Liver (tissue), 9 donors: ENCODE results near the gene LCE1E. TPM values are rescaled to one million over a fixed set of nuclear protein-coding genes. Genes with fewer than 3 reads are reported as not detected.

Source experiments
- DNase-seq: peaks from one replicate; pipeline ENCODE4 v3.0.0-alpha.2; 2017; ENCODE audit warnings: low spot score
- H3K27ac ChIP-seq, 2 donors: one replicate each; pipeline ENCODE4 v1.7.0; 2013; ENCODE audit warnings: inconsistent platforms in 2 of 2, low read length in 2 of 2, control low read depth in 1 of 2, low read depth in 1 of 2, mild to moderate bottlenecking in 1 of 2
- H3K27me3 ChIP-seq, 4 donors: one replicate each; pipeline versions ENCODE4 v1.6.1 to v1.7.0; 2013; ENCODE audit warnings: low read length in 3 of 4, inconsistent platforms in 1 of 4, mild to moderate bottlenecking in 1 of 4, moderate library complexity in 1 of 4; ENCODE audit not compliant: control insufficient read depth in 4 of 4, insufficient read depth in 4 of 4
- H3K36me3 ChIP-seq, 4 donors: one replicate each; pipeline versions ENCODE4 v1.6.1 to v1.7.0; 2013; ENCODE audit warnings: low read length in 3 of 4, mild to moderate bottlenecking in 3 of 4, low read depth in 1 of 4, moderate library complexity in 1 of 4; ENCODE audit not compliant: control insufficient read depth in 4 of 4, insufficient read depth in 3 of 4
- H3K4me1 ChIP-seq, 4 donors: one replicate each; pipeline versions ENCODE4 v1.6.1 to v1.7.0; 2013; ENCODE audit warnings: low read length in 3 of 4, mild to moderate bottlenecking in 3 of 4, moderate library complexity in 1 of 4; ENCODE audit not compliant: control insufficient read depth in 4 of 4, insufficient read depth in 4 of 4
- H3K4me3 ChIP-seq, 3 donors: one replicate each; pipeline versions ENCODE4 v1.6.1 to v1.7.0; 2013; ENCODE audit warnings: low read length in 3 of 3, control low read depth in 1 of 3, low read depth in 1 of 3, mild to moderate bottlenecking in 1 of 3
- H3K9ac ChIP-seq, 2 donors: one replicate each; pipeline ENCODE4 v1.7.0; 2013; ENCODE audit warnings: low read length in 2 of 2, mild to moderate bottlenecking in 2 of 2, moderate library complexity in 2 of 2, control low read depth in 1 of 2, low read depth in 1 of 2
- H3K9me3 ChIP-seq, 4 donors: one replicate each; pipeline versions ENCODE4 v1.6.1 to v1.7.0; 2013; ENCODE audit warnings: low read length in 3 of 4; ENCODE audit not compliant: control insufficient read depth in 4 of 4
- EGR1 ChIP-seq, 2 donors: IDR thresholded peaks; 2 replicates each; pipeline ENCODE4 v1.6.1; 2016 to 2018; ENCODE audit warnings: antibody characterized with exemption in 2 of 2, low read depth in 2 of 2
- FOXA1 ChIP-seq: IDR thresholded peaks from 2 replicates; pipeline ENCODE4 v1.6.1; 2016; ENCODE audit warnings: antibody characterized with exemption
- FOXA2 ChIP-seq: IDR thresholded peaks from 2 replicates; pipeline ENCODE4 v1.6.1; 2016; ENCODE audit warnings: antibody characterized with exemption
- GABPA ChIP-seq, 2 donors: IDR thresholded peaks in 1 of 2; conservative IDR thresholded peaks in 1 of 2; 2 replicates each; pipeline ENCODE4 v1.6.1; 2016; ENCODE audit warnings: antibody characterized with exemption in 2 of 2, mild to moderate bottlenecking in 1 of 2, moderate library complexity in 1 of 2
- HNF4A ChIP-seq, 2 donors: conservative IDR thresholded peaks; 2 replicates each; pipeline ENCODE4 v1.6.1; 2016; ENCODE audit warnings: antibody characterized with exemption in 2 of 2, mild to moderate bottlenecking in 2 of 2
- HNF4G ChIP-seq: IDR thresholded peaks from 2 replicates; pipeline ENCODE4 v1.6.1; 2016; ENCODE audit warnings: antibody characterized with exemption
- JUND ChIP-seq, 2 donors: IDR thresholded peaks; 2 replicates each; pipeline ENCODE4 v1.6.1; 2016; ENCODE audit warnings: antibody characterized with exemption in 2 of 2
- NR2F2 ChIP-seq: IDR thresholded peaks from 2 replicates; pipeline ENCODE4 v1.6.1; 2016; ENCODE audit warnings: antibody characterized with exemption
- RAD21 ChIP-seq, 2 donors: IDR thresholded peaks; 2 replicates each; pipeline ENCODE4 v1.6.1; 2016; ENCODE audit warnings: antibody characterized with exemption in 2 of 2, mild to moderate bottlenecking in 2 of 2
- RXRA ChIP-seq, 2 donors: IDR thresholded peaks; 2 replicates each; pipeline ENCODE4 v1.6.1; 2017 to 2018; ENCODE audit warnings: antibody characterized with exemption in 2 of 2, mild to moderate bottlenecking in 1 of 2
- SP1 ChIP-seq: IDR thresholded peaks from 2 replicates; pipeline ENCODE4 v1.6.1; 2018; ENCODE audit warnings: antibody characterized with exemption, mild to moderate bottlenecking
- TAF1 ChIP-seq: conservative IDR thresholded peaks from 2 replicates; pipeline ENCODE4 v1.6.1; 2016; ENCODE audit warnings: antibody characterized with exemption, mild to moderate bottlenecking
- YY1 ChIP-seq: IDR thresholded peaks from 2 replicates; pipeline ENCODE4 v1.6.1; 2016; ENCODE audit warnings: antibody characterized with exemption, mild to moderate bottlenecking
- WGBS: extraction: QIAGEN DNeasy Blood & Tissue Kit; methylation state at CpG from one replicate; pipeline ENCODE4 v1.1.7; 2013; 5-methylcytosine and 5-hydroxymethylcytosine counted together
- polyA plus RNA-seq, 2 donors: library from polyadenylated mRNA; stranded (reverse) in 1 of 2; unstranded in 1 of 2; fragments of 200-250 nt in 1 of 2; fragments of >200 nt in 1 of 2; fragmentation: Nextera tagmentation in 1 of 2; extraction: Ambion mirVana in 1 of 2; gene quantifications; one replicate each; pipeline versions ENCODE4 v1.2.1 to v1.2.3, GENCODE V29; 2013 to 2015
- total RNA-seq, 2 donors: library from RNA; depleted of rRNA; stranded (reverse); fragments of >200 nt; gene quantifications; one replicate each; pipeline ENCODE4 v1.2.3, GENCODE V29; 2014
- TF ChIP-seq, protein P1 (sequence below): IDR thresholded peaks from 2 replicates; pipeline ENCODE4 v1.6.1; 2016; ENCODE audit warnings: antibody characterized with exemption, mild to moderate bottlenecking
- TF ChIP-seq, protein P2 (sequence below): IDR thresholded peaks from 2 replicates; pipeline ENCODE4 v1.6.1; 2016; ENCODE audit warnings: antibody characterized with exemption
- TF ChIP-seq, protein P3 (sequence below): IDR thresholded peaks from 2 replicates; pipeline ENCODE4 v1.6.1; 2016; ENCODE audit warnings: antibody characterized with exemption
- TF ChIP-seq, protein P4 (sequence below): fragments of 150-350 bp; IDR thresholded peaks from 2 replicates; pipeline ENCODE4 v1.5.1; 2017; ENCODE audit warnings: improper control_type of control experiment, low read depth, low read length; ENCODE audit not compliant: missing input control
- donor health status: healthy.
- donor health status: healthy.
- donor health status: healthy.
- donor health status: healthy.
- donor health status: healthy.

The LCE1E gene
- total and polyA plus RNA-seq, 4 donors: not detected

DNA sequence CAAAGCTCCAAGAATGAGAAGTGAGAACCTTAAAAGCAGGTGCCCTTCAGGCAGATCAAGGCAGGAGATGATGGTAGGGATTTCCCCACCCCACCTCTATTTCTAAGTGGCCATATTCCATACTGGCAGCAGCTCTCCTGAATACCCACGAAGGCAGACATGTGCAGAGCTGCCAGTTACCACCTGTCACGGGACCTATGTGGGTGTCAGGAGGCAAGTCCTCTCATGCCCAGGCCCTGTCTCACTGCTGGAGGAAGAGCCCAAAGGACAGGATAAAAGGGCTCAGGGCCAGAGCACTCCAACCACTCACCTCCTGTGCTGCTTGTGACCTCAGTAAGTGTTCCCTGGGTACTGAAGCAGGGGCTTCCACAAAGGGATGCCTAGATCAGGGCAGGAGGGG is 25.0 kb downstream of the LCE1E start:
- no peaks in the 10 kb centered on the region for H3K9me3 ChIP-seq
- peaks cover 0 to 7% (median 0%) of the 10 kb centered on the region in 4 donors for H3K27me3 ChIP-seq
- no peak overlapping the region for H3K4me3 ChIP-seq
- DNase-seq: no peak
- H3K27ac ChIP-seq: no peak overlapping the region
- 82% methylated on average over 2 of the region's 2 CpGs for WGBS
- H3K9ac ChIP-seq: no peak overlapping the region
- TF ChIP-seq HNF4G (no peak), HNF4A (conservative IDR thresholded peaks at IDR 0.05) (no peak), FOXA1 (no peak), RAD21 (IDR thresholded peaks at IDR 0.05) (no peak), GABPA (IDR thresholded peaks at IDR 0.05 in 1 of 2, conservative IDR thresholded peaks at IDR 0.05 in 1 of 2) (no peak), EGR1 (IDR thresholded peaks at IDR 0.05; ENCODE audit: low read depth in 2 of 2) (no peak), JUND (IDR thresholded peaks at IDR 0.05) (no peak), SP1 (no peak), NR2F2 (no peak), FOXA2 (no peak), RXRA (IDR thresholded peaks at IDR 0.05) (no peak), YY1 (no peak), TAF1 (no peak)
- TF ChIP-seq, protein P1, sequence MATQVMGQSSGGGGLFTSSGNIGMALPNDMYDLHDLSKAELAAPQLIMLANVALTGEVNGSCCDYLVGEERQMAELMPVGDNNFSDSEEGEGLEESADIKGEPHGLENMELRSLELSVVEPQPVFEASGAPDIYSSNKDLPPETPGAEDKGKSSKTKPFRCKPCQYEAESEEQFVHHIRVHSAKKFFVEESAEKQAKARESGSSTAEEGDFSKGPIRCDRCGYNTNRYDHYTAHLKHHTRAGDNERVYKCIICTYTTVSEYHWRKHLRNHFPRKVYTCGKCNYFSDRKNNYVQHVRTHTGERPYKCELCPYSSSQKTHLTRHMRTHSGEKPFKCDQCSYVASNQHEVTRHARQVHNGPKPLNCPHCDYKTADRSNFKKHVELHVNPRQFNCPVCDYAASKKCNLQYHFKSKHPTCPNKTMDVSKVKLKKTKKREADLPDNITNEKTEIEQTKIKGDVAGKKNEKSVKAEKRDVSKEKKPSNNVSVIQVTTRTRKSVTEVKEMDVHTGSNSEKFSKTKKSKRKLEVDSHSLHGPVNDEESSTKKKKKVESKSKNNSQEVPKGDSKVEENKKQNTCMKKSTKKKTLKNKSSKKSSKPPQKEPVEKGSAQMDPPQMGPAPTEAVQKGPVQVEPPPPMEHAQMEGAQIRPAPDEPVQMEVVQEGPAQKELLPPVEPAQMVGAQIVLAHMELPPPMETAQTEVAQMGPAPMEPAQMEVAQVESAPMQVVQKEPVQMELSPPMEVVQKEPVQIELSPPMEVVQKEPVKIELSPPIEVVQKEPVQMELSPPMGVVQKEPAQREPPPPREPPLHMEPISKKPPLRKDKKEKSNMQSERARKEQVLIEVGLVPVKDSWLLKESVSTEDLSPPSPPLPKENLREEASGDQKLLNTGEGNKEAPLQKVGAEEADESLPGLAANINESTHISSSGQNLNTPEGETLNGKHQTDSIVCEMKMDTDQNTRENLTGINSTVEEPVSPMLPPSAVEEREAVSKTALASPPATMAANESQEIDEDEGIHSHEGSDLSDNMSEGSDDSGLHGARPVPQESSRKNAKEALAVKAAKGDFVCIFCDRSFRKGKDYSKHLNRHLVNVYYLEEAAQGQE: no peak
- TF ChIP-seq, protein P2, sequence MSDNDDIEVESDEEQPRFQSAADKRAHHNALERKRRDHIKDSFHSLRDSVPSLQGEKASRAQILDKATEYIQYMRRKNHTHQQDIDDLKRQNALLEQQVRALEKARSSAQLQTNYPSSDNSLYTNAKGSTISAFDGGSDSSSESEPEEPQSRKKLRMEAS: no peak
- TF ChIP-seq, protein P3, sequence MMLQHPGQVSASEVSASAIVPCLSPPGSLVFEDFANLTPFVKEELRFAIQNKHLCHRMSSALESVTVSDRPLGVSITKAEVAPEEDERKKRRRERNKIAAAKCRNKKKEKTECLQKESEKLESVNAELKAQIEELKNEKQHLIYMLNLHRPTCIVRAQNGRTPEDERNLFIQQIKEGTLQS: no peak
- TF ChIP-seq, protein P4, sequence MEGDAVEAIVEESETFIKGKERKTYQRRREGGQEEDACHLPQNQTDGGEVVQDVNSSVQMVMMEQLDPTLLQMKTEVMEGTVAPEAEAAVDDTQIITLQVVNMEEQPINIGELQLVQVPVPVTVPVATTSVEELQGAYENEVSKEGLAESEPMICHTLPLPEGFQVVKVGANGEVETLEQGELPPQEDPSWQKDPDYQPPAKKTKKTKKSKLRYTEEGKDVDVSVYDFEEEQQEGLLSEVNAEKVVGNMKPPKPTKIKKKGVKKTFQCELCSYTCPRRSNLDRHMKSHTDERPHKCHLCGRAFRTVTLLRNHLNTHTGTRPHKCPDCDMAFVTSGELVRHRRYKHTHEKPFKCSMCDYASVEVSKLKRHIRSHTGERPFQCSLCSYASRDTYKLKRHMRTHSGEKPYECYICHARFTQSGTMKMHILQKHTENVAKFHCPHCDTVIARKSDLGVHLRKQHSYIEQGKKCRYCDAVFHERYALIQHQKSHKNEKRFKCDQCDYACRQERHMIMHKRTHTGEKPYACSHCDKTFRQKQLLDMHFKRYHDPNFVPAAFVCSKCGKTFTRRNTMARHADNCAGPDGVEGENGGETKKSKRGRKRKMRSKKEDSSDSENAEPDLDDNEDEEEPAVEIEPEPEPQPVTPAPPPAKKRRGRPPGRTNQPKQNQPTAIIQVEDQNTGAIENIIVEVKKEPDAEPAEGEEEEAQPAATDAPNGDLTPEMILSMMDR: no peak
- no peaks in the 10 kb centered on the region for H3K36me3 ChIP-seq
- no peaks in the 10 kb centered on the region for H3K4me1 ChIP-seq

DNA sequence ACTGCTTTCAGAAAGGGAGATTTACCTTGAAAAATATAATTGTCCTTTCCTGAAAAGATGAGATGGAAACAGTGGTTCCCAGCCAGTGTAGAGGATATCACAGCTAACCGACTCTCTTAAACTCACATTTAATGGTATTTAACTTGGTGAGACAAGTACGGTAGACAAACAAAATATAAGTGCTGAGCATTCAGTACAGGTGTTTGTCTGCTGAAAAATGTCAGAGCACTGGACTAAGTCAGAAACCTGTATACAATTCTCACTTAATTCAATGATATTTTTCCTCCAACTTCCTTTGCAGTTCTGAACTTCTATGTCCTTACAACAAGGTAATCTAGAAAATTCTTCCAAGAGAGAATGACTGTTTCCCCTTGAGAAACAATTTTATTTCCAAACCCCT is 25.6 kb downstream of the LCE1E start, which contains the start of gene LCE1B:
LCE1B (plus strand) TSS at position 301 of the 400 bp plus-strand sequence. CDS start 476 bp downstream, outside the sequence.
- WGBS: 89% methylated on average over 2 of the region's 2 CpGs
- Histone ChIP-seq H3K27me3 (peaks cover 0 to 7% (median 0%) of the 10 kb centered on the region in 4 donors), H3K9me3 (no peaks in the 10 kb centered on the region), H3K9ac (no peak within 1 kb of the TSS), H3K4me3 (no peak within 1 kb of the TSS), H3K4me1 (no peaks in the 10 kb centered on the region), H3K36me3 (no peaks in the 10 kb centered on the region), H3K27ac (no peak within 1 kb of the TSS)
- TF ChIP-seq HNF4G (no peak), TAF1 (no peak), RXRA (IDR thresholded peaks at IDR 0.05) (no peak), EGR1 (IDR thresholded peaks at IDR 0.05; ENCODE audit: low read depth in 2 of 2) (no peak)
- TF ChIP-seq, protein P2: no peak
- no peak for DNase-seq
